ENCODE results near the gene DIABLO.
"Not testable (repeated sequence)": the region's sequence is repeated elsewhere in the genome, so short reads cannot be mapped to it uniquely, and the experiment has no call there.

The DIABLO gene

GRCh38 chr12:122225683-122226365 is at the start of gene DIABLO:
Gene DIABLO (minus strand): TSS chr12:122226052. CDS start chr12:122226014, 38 bp downstream.
- peak; percentile 99 for DNase-seq (ENCODE audit: low read depth)

GRCh38 chr12:122275459-122275858 is 49.6 kb upstream of the DIABLO start:
- no peak for DNase-seq (ENCODE audit: low read depth)

GRCh38 chr12:122266230-122266901 is 40.5 kb upstream of the DIABLO start, which contains the start of gene VPS33A:
Gene VPS33A (minus strand): TSS chr12:122266494. CDS start chr12:122266408, 86 bp downstream.
- DNase-seq (ENCODE audit: low read depth): peak; percentile 83

DNA sequence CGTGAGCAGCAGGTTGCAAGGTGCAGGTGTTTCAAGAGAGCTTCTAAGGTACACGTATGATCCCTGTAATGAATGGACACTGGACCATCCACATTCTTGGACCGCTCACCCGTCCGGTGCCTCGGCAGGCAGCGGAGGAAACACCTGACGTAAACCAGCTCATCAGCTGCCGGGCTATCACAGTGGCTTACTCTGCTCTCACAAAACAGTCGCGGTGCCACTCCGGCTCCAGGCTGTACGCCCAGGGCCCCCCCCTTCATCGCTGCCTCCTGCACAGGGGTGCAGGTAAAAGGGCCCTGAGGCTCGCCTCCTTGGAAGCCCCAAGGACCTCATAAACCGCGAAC is 40.0 kb upstream of the DIABLO start:
- peak; percentile 41 for DNase-seq (ENCODE audit: low read depth)

DNA sequence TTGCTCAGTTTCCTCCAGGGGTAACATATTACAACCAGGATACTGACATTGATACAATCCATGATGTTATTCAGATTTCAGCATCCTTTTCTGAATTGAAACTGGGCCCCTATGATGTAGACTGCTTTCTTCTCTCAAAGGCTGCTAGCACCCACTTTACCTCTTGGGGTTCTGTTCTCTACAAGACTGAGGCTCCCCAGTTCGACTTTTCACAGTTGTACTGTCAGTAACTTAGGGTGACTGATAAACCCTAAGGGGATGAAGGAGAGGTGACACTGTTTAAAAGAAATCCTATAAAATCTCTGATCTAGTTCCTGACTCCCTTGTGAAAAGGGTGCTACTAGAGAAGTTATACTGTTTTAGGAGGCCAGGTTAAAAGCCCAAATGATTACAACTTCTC is 39.6 kb upstream of the DIABLO start:
- DNase-seq (ENCODE audit: low read depth): no peak

- not testable (repeated sequence) for DNase-seq (ENCODE audit: low read depth)
Observed at GRCh38 chr12:122260735-122261134, 34.9 kb upstream of the DIABLO start.

GRCh38 chr12:122258939-122259338 is 33.1 kb upstream of the DIABLO start:
- DNase-seq (ENCODE audit: low read depth): not testable (repeated sequence)

- DNase-seq (ENCODE audit: low read depth): not testable (repeated sequence)
Observed at GRCh38 chr12:122258462-122258861, 32.6 kb upstream of the DIABLO start.

DNA sequence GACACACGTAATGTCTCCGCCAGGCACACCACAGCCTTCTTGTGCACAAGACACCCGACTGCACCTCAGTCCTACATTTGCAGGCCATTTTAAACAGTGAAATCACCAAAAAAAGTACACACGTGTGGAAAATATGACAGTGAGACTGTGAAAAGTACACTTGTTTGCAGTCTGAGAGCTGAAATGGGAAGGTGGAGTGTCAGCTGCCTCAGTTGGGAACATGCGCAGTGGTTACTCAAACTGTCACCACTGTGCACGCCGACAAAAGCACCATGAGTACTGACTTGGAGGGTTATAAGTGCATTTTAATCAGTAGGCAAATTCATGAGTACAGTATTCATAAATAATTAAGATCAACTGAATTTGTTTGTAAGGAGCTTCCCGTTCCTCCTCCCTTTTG is 24.7 kb upstream of the DIABLO start:
- no peak for DNase-seq (ENCODE audit: low read depth)

- DNase-seq (ENCODE audit: low read depth): no peak
Observed at GRCh38 chr12:122250047-122250446, 24.2 kb upstream of the DIABLO start.

- no peak for DNase-seq (ENCODE audit: low read depth)
Observed at GRCh38 chr12:122245553-122245952, 19.7 kb upstream of the DIABLO start.

DNA sequence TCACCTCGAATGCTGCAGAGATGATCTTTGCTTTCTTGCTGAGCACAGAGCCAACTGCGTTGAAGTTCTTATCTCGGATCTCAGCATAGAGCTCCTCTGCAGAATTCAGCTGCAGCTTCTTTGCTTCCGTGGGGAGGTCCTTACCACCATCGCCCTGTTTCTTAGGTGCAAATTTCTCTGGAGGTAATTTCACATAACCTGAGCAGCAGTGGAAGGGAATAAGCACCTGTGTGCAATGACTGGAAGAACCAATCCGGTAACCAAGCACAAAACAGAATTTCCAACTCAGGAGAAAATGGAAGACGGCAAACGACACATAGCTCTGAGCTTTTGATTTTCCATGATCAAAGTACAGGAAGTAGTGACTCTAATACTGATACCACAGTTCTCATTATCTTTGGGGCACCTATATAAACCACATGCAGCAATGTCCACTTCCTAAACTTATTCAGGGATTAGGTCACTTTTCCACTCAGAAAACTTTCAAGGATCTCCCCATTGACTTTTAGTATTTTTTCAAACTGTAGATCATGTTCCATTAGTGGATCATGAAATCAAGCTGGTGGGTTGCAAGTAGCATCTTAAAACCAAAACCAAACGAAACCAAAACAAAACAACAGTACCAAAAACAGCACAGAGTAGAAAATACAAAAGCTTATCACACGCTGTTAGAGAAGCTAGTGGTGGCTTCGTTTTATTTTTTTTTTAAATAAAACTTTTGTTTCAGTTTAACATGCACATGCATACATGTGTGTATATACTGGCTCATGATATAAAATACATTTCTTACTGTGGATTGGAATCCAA is 18.9 kb upstream of the DIABLO start:
- DNase-seq (ENCODE audit: low read depth): no peak

GRCh38 chr12:122243965-122244364 is 18.1 kb upstream of the DIABLO start:
- DNase-seq (ENCODE audit: low read depth): no peak

DNA sequence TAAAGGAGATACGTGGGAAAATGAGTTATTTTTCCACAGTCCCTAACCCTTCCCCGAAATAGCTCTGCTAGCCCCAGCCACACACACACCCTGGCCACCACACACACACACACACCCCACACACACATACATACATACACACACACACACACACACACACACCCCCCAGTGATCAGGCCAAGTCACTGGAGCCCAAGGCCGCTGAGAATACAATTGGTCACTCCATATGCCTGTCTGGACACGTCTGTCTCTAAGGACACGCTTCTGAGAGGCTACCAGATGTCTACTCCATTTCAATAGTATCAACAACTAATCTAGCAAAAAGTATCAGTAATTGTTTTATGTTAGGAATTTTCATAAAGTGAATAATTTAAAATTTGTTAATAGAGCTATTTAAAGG is 13.0 kb upstream of the DIABLO start:
- DNase-seq (ENCODE audit: low read depth): no peak

GRCh38 chr12:122235741-122236140 is 9.9 kb upstream of the DIABLO start:
- no peak for DNase-seq (ENCODE audit: low read depth)

GRCh38 chr12:122232691-122233090 is 6.8 kb upstream of the DIABLO start:
- DNase-seq (ENCODE audit: low read depth): no peak

DNA sequence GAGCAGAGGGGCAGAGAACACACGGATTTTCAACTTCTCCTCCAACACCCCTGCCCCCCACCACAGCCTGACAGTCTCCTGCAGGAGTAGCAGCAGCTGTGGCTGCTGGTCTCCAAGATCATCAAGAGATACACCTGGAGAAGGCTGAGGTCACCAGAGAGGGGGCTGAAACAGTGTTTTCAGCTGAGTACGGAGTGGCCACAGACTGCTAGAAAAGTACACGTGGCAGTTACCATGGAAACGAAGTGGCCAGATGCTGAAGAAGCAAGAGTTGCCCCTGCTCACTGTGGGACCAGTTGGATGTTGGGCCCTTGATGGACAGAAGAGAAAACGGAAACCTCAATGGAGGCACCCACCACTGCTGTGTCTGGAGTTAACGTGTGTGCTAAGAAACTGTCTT is 4.9 kb upstream of the DIABLO start:
- no peak for DNase-seq (ENCODE audit: low read depth)

DNA sequence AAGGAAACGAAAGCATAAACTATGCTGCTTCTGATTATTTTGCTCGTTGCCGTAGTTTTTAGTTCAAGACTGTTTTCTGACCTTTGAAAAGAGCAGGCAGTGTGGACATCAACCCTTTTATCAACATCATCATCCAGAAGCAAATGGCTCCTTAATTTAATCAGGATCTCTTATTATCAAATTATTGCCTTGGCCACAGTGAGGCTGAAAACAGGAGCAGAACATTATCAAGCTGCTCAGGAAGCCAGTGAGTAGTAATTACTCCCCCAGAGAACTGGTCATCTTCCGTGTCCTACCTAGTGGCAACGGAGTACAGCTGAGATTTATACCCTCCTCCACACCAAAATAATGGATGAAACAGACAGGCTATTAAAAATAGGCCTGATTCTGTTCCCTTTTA is 2.2 kb upstream of the DIABLO start:
- DNase-seq (ENCODE audit: low read depth): no peak

DNA sequence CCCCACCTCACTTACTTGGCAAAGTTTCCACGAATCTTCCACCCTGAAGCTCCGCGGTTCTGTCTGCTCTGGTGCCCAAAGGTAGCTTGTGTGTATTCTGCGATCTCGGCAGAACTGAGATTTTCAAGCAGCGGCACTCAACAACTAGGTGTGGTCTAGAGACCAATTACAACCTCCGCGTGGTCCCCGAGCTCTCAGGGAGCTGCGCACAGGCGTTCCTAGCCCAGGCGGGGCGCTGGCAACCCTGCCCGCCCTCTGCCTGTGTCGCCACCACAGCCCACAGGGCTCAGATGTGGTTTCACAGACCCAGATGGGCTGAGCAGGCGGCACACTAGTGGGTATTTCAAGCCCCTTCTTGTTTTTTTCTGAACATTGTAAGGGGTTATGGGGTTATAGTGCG is 1.5 kb upstream of the DIABLO start:
- DNase-seq (ENCODE audit: low read depth): no peak

GRCh38 chr12:122226366-122227125 is 694 bp upstream of the DIABLO start:
- DNase-seq (ENCODE audit: low read depth): no peak

- DNase-seq (ENCODE audit: low read depth): no peak
Observed at GRCh38 chr12:122216445-122216844, 9.4 kb downstream of the DIABLO start.

GRCh38 chr12:122215771-122216170 is 10.1 kb downstream of the DIABLO start:
- DNase-seq (ENCODE audit: low read depth): no peak

Data from activated T-cell treated with anti-CD3 and anti-CD28 coated beads for 1 hour (primary cell).